Rectal smooth muscle tissue (tissue), 1 donor: ENCODE results near the gene ARID1A.

Experiments used
- H3K27ac ChIP-seq: one replicate; pipeline ENCODE4 v1.7.0; 2013; ENCODE audit warnings: low read depth, low read length, inconsistent platforms
- H3K27me3 ChIP-seq: one replicate; pipeline ENCODE4 v1.7.0; 2013; ENCODE audit warnings: low read length; ENCODE audit not compliant: control insufficient read depth, insufficient read depth
- H3K36me3 ChIP-seq: one replicate; pipeline ENCODE4 v1.7.0; 2013; ENCODE audit warnings: low read length; ENCODE audit not compliant: control insufficient read depth, insufficient read depth
- H3K4me1 ChIP-seq: one replicate; pipeline ENCODE4 v1.7.0; 2013; ENCODE audit warnings: low read length; ENCODE audit not compliant: control insufficient read depth, insufficient read depth
- H3K4me3 ChIP-seq: one replicate; pipeline ENCODE4 v1.7.0; 2013; ENCODE audit warnings: low read length
- H3K9ac ChIP-seq: one replicate; pipeline ENCODE4 v1.7.0; 2013; ENCODE audit warnings: low read length

ARID1A gene

DNA sequence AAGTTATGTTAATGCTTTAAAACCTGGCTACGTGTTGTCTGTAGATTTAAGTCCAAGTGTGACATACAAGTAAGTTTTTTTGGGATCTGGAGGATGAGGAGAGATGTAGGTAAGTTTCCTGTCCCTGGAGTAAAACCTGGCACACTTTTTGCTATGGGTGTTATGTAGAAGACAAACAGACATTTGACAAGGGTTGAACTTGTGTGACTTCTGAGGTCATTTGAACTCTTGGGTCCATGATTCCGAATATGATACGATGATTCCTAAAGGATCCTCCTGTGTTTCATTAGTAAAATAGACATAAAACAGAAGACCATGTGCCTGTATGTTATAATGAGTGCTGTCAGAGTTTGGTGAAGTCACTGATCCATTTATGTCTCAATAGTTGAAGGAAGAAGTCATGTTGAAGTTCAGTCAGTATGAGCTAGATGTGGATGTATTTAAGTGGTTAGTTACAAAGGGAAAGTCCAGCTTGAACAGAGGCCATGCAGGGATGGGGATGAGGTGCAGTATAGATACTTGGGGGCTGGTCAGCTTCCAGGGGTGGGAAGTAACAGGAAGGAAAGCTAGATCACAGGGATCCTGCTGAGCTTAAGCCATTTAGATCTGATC, 44.3 kb downstream of the ARID1A start:
- Histone ChIP-seq H3K9ac (no peak overlapping the region), H3K27ac (no peak overlapping the region), H3K4me1 (peaks cover 3% of the 10 kb centered on the region), H3K4me3 (no peak overlapping the region), H3K36me3 (peaks cover 15% of the 10 kb centered on the region), H3K27me3 (no peaks in the 10 kb centered on the region)

DNA sequence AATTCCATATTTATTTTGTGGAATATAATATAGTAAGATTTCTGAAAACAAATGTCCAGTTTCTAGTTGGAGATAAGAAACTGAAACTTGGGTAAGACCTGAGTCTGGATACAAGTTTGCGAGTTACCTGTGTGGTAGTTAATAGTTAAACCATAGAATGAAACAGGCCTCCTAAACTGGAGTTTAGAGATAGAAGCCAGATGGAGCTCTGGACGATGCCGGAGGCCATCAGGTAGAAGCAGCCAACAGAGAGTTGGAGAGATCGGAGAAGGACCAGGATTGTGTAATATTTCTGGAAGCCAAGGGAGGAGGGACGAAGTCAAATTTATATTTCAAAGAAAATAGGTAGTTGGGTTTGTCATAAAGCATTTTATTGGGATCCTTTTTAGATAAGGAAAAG, 45.1 kb downstream of the ARID1A start:
- H3K4me1 ChIP-seq, result peaks cover 3% of the 10 kb centered on the region
- H3K36me3 ChIP-seq, result peaks cover 9% of the 10 kb centered on the region
- H3K4me3 ChIP-seq, result no peak overlapping the region
- H3K27ac ChIP-seq, result no peak overlapping the region
- no peaks in the 10 kb centered on the region for H3K27me3 ChIP-seq
- H3K9ac ChIP-seq, result no peak overlapping the region

DNA sequence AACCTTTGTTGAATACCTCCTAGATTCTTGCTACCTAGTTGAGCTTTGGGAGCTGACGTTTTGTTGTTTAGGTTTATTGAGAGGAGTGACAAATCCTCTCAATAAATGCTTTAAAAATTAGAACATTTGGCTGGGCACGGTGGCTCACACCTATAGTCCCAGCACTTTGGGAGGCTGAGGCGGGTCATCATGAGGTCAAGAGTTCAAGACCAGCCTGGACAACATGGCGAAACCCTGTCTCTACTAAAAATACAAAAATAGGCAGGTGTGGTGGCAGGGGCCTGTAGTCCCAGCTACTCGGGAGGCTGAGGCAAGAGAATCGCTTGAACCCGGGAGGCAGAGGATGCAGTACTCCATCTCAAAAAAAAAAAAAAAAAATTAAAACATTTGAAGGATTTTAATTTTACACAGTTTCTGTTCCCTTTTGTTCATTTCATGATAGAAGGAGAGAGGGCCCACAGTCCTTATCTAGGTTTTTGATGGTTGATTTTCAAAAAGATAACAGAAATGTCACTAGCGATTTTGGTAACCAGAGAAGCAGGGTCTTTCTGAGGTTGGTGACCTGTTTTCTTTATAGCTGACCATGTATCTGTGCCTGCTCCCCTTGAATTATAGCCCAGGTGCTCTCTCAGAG, 47.7 kb downstream of the ARID1A start:
- Histone ChIP-seq H3K4me3 (no peak overlapping the region), H3K36me3 (peaks cover 9% of the 10 kb centered on the region), H3K27ac (no peak overlapping the region), H3K27me3 (no peaks in the 10 kb centered on the region), H3K4me1 (peaks cover 9% of the 10 kb centered on the region), H3K9ac (no peak overlapping the region)

DNA sequence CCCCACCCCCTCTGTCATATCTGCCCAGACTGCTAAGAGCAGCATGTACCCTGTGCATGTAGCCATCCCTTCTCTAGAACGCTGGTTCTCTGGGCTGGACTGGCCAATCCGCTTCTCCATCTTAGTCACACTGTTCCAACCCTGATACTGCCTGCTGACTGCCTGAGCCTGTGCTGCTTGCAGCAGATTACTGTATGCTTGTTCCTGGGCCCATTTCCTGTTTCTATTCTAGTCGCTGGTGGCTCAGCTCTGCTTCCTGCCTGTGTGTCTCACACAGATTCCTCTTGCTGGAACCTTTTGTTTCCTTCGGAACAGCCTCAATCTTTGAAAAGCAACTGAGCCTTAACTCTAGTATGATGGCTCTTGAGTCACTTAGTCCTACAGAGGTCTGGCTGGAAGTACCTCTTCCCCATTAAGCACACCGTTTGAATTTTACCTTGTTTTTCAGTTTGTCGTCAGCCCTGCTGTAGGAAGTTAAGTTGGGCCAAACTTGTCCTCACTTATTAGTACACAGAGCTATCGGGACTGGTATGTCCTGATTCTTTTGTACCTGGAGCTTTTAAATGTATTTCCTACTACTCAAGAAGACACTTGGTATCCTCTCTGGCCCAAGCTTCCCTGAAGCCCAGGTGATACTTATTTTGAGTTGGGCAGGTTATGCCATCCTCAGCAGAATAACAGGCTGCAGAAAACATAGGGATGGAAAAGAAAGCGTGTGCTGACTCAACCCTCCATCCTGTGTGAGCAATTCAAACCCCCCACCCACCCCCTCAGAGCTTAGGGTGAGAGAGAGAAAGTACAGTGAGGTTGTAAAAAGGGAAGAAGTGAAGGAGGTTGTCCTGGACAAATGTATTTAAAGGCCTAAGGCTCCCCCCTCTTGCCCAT, 48.5 kb downstream of the ARID1A start:
- Histone ChIP-seq H3K36me3 (peaks cover 9% of the 10 kb centered on the region), H3K27ac (no peak overlapping the region), H3K9ac (no peak overlapping the region), H3K4me3 (no peak overlapping the region), H3K4me1 (peaks cover 9% of the 10 kb centered on the region), H3K27me3 (no peaks in the 10 kb centered on the region)

DNA sequence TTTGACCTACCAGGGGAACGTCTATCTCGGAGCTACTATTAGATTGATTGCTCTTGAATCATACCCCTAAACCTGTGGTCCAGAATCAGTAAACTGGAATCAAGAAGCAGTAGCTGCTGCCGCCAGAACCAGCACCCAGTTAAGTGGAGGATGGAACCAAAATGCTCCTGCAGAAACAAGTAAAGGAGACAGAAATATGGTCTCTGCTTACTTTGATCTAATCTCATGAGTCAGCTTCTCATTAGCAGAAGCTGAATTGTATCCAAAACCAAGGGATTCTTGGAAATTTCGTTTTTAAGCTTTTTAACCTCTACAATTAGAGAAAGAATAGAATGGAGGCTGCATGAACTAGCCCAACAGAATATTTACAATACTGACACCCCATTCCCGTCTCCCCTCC, 49.4 kb downstream of the ARID1A start:
- H3K27me3 ChIP-seq, result no peaks in the 10 kb centered on the region
- H3K4me3 ChIP-seq, result no peak overlapping the region
- H3K9ac ChIP-seq, result no peak overlapping the region
- H3K36me3 ChIP-seq, result peaks cover 5% of the 10 kb centered on the region
- H3K27ac ChIP-seq, result no peak overlapping the region
- peaks cover 9% of the 10 kb centered on the region for H3K4me1 ChIP-seq

DNA sequence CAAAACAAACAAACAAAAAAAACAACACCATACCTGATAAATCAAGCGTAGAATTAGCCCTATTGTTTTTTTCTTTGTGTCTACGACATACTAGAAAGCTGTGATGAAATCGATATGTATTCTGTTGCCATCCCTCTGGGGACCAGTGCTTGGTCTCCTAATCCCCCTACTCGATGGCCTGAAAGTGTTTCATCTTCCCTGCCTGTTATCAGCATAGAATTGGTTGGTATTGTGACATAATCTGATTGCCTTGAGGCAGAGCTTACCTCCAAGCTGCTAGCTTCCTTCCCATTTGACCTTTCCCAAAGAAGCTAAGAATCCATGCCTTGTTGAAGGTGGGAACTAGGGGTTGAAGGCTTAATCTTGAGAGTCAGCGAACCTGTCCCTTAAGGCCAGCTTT, 51.2 kb downstream of the ARID1A start:
- H3K36me3 ChIP-seq, result peaks cover 5% of the 10 kb centered on the region
- H3K9ac ChIP-seq, result no peak overlapping the region
- peaks cover 9% of the 10 kb centered on the region for H3K4me1 ChIP-seq
- H3K27me3 ChIP-seq, result no peaks in the 10 kb centered on the region
- H3K27ac ChIP-seq, result no peak overlapping the region
- H3K4me3 ChIP-seq, result no peak overlapping the region

DNA sequence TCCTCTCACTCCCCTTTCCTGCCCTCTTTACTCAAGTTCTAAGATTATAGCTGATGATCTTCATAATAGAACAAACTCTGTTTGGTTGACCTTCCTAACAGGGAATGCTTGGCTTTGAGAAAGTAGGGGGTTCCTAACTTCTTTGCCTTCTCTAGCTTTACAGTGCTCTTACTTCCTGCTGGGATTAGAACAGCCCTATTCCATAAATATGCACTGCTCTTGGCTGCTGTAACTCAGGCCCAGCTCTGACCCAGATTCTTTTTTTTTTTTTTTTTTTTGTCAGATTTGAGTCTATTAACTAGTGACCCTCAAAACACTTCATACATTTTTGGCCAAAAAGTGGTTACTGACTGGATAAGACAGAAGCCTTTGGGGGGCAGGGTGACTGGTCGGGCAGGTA, 52.5 kb downstream of the ARID1A start:
- H3K9ac ChIP-seq, result no peak overlapping the region
- peaks cover 12% of the 10 kb centered on the region for H3K4me1 ChIP-seq
- H3K4me3 ChIP-seq, result no peak overlapping the region
- no peaks in the 10 kb centered on the region for H3K36me3 ChIP-seq
- no peak overlapping the region for H3K27ac ChIP-seq
- H3K27me3 ChIP-seq, result no peaks in the 10 kb centered on the region

DNA sequence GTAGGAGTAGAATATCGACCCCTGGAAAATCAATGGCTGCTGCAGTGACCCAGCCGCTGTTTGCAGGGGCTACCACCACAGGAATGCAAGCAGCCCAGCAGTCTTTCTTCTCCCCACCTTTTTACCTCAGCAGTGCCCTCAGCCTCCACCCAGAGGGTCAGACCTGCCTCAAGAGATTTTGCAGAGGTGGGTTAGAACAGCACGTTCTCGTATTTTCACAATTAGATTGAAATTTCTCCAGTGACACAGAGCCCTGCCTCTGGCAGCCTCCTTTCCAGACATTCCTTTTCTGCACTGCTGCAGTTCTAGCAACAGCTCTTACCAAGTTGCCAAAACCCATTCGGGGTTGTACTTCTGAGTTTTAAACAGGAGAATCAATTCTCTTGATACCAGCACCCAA, 53.6 kb downstream of the ARID1A start:
- Histone ChIP-seq H3K4me1 (peaks cover 10% of the 10 kb centered on the region), H3K27me3 (no peaks in the 10 kb centered on the region), H3K4me3 (no peak overlapping the region), H3K36me3 (no peaks in the 10 kb centered on the region), H3K9ac (no peak overlapping the region), H3K27ac (no peak overlapping the region)

DNA sequence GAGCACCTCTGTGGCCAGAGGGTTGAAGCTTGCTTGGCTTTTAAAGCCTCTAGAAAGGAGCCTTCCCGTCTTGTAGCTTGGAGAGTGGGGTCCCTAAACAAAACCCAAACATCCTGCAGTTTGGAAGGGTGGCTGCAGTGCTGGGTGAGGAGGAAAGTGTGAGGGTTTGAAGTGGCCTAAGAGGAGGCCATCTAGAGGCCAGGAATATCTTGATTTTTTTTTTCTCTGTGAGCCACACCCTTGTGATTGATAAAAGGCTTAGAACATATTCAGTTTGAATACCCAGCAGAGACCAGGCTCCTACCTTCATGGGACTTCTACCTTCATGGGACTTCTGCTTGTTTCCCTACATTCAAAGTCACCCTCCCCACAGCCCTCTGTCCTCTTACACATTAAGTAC, 54.6 kb downstream of the ARID1A start:
- no peak overlapping the region for H3K4me3 ChIP-seq
- H3K9ac ChIP-seq, result no peak overlapping the region
- H3K4me1 ChIP-seq, result peaks cover 10% of the 10 kb centered on the region
- no peaks in the 10 kb centered on the region for H3K27me3 ChIP-seq
- no peak overlapping the region for H3K27ac ChIP-seq
- H3K36me3 ChIP-seq, result no peaks in the 10 kb centered on the region

DNA sequence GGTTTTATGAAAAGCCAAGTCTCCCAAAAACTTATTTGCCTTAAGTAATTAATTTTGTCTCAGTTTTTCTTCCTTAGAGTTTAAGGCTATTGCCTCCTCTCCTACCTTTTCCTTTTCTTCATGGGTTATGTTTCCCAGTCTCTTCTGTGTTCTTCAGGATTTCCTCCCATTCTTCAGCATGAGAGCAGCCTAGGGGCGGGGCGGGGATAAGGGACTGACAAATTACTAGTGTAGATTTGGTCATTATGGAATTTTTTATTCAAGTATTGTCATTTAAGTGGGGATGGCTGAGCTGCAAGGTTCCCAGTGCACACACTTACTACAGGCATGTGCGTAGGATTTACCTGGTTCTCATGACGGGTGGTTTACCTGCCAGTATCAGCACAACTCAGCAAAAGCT, 56.7 kb downstream of the ARID1A start:
- no peak overlapping the region for H3K4me3 ChIP-seq
- H3K27ac ChIP-seq, result no peak overlapping the region

DNA sequence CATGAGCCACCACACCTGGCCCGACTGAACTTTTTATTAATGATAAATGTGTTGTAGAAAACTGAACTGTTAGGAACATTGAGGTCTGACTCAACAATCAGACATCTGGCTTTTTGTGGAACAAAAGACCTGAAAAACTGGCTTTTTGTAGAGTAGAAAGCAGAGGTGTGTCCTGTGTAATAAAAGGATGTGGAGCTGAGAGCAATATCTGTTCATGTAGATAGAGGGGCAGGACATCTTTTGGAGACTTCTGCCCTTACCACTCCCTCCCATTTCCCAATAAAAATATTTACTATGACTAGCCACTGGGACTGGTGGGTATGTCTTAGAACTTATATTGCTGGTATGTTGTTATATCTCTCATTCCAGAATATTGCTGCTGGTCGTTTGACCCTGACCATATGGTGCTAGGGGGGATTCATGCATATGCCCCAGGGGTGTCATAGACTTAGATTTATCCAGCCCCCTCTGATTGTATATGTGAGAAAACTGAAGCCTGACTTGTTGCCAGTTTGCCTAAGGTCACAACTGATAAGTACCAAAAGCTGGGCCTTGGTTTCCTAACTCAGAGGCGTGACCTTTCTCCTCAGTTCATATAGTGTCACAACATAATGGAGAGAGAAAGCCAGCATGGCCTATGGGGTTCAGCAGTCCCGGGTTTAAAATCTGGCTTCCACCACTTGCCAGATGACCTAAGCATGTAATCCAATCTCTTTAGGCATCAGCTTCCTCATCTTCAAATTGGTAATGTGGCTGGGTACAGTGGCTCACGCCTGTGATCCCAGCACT, 58.5 kb downstream of the ARID1A start:
- H3K4me1 ChIP-seq, result peaks cover 4% of the 10 kb centered on the region
- H3K27ac ChIP-seq, result no peak overlapping the region
- no peak overlapping the region for H3K4me3 ChIP-seq
- H3K36me3 ChIP-seq, result no peaks in the 10 kb centered on the region
- H3K9ac ChIP-seq, result no peak overlapping the region
- no peaks in the 10 kb centered on the region for H3K27me3 ChIP-seq

More for the DNA sequence above, 56.7 kb downstream of the ARID1A start:
- Histone ChIP-seq H3K27me3 (no peaks in the 10 kb centered on the region), H3K4me1 (peaks cover 10% of the 10 kb centered on the region), H3K9ac (no peak overlapping the region), H3K36me3 (no peaks in the 10 kb centered on the region)

DNA sequence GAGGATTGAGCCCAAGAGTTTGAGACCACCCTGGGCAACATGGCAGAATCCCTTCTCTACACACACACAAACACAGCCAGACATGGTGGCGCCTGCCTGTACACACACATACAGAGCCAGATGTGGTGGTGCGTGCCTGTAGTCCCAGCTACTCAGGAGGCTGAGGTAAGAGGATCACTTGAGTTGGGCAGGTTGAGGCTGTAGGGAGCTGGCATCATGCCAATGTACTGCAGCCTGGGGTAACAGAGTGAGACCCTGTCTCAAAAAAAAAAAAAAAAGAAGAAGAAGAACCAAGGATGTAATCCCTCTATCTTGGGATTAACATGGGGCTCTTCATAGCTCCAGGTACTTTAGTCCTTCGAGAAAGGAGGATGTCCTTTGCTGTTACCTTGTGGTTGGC, 62.5 kb downstream of the ARID1A start:
- Histone ChIP-seq H3K27me3 (no peaks in the 10 kb centered on the region), H3K36me3 (peaks cover 19% of the 10 kb centered on the region), H3K9ac (no peak overlapping the region), H3K4me3 (no peak overlapping the region), H3K27ac (no peak overlapping the region), H3K4me1 (peaks cover under 1% of the 10 kb centered on the region)
